Large intestine (tissue), 3 donors: ENCODE results near the gene PDRG1. TPM values are rescaled to one million over a fixed set of nuclear protein-coding genes. Genes with fewer than 3 reads are reported as not detected.
"Not testable (repeated sequence)": the region's sequence is repeated elsewhere in the genome, so short reads cannot be mapped to it uniquely, and the experiment has no call there.

Source experiments
- DNase-seq, 2 donors: peaks; one replicate each; pipeline versions ENCODE4 v3.0.0 to v3.0.0-alpha.2; 2013
- H3K27ac ChIP-seq: one replicate; pipeline ENCODE4 v1.5.1; 2013; ENCODE audit warnings: low read length
- H3K27me3 ChIP-seq: 2 replicates; pipeline ENCODE4 v1.6.1; 2013; ENCODE audit warnings: low read length; ENCODE audit not compliant: control insufficient read depth, insufficient read depth
- H3K36me3 ChIP-seq: 2 replicates; pipeline ENCODE4 v1.6.1; 2013; ENCODE audit warnings: low read length; ENCODE audit not compliant: control insufficient read depth, insufficient read depth
- H3K4me1 ChIP-seq: one replicate; pipeline ENCODE4 v1.6.1; 2013; ENCODE audit warnings: low read length; ENCODE audit not compliant: control insufficient read depth, insufficient read depth
- H3K4me3 ChIP-seq: one replicate; pipeline ENCODE4 v1.5.1; 2013; ENCODE audit warnings: low read length
- H3K9me3 ChIP-seq: one replicate; pipeline ENCODE4 v1.6.1; 2013; ENCODE audit warnings: mild to moderate bottlenecking, low read depth, low read length, moderate library complexity; ENCODE audit not compliant: control insufficient read depth
- WGBS: methylation state at CpG from one replicate; pipeline ENCODE4 v1.1.5; 2013; ENCODE audit warnings: low lambda C conversion rate; ENCODE audit not compliant: insufficient coverage; 5-methylcytosine and 5-hydroxymethylcytosine counted together
- polyA plus RNA-seq: library from polyadenylated mRNA; unstranded; fragments of 120-200 nt; gene quantifications from one replicate; pipeline ENCODE4 v1.2.1, GENCODE V29; 2013

Gene PDRG1
- polyA plus RNA-seq, 1 donor = 15.5 TPM

DNA sequence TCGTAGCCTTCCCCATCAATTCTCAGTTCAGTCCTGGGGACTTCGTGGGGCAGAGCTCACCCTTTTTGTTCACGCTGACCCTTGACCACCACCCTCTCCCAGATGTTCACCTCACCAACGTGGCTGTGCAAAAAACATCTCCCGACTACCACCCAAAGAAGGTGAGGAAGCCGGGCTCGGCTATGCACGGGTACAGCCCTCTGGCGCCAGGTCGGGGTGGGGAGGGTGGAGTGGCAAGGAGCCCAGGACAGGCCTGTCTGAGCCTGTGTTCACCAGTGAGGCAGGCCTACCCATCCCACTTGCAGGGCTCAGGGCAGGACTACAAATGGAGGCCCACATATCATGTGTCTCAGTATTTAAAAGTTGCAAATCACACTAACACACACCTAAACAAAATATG is 18.1 kb downstream of the PDRG1 start:
- no peak for DNase-seq
- Histone ChIP-seq H3K4me3 (no peak overlapping the region), H3K9me3 (no peaks in the 10 kb centered on the region), H3K27me3 (no peaks in the 10 kb centered on the region), H3K4me1 (no peaks in the 10 kb centered on the region), H3K27ac (no peak overlapping the region), H3K36me3 (no peaks in the 10 kb centered on the region)
- WGBS = no CpG with 5 or more reads among the region's 10 CpGs

DNA sequence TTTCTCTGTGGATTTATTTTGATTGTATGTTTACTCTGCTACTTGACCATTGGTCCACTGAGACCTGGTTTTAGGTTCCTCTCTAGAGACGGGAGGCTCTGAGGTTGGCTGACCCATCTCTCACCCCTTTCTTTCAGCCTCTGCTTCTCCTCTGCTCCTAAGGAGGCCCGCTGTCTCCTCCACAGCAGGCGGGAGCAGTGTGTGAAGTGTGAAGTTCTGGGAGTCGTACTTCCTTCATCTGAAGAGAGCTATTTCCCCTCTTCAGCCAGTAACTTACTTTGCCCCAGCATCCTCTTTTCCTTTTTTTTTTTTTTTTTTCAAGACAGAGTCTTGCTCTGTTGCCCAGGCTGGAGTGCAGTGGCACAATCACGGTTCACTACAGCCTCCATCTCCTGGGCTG is 21.1 kb downstream of the PDRG1 start:
- Histone ChIP-seq H3K27me3 (no peaks in the 10 kb centered on the region), H3K36me3 (no peaks in the 10 kb centered on the region), H3K4me1 (no peaks in the 10 kb centered on the region), H3K27ac (no peak overlapping the region), H3K4me3 (no peak overlapping the region), H3K9me3 (no peaks in the 10 kb centered on the region)
- no peak for DNase-seq
- 50% methylated on average over 2 of the region's 5 CpGs for WGBS

DNA sequence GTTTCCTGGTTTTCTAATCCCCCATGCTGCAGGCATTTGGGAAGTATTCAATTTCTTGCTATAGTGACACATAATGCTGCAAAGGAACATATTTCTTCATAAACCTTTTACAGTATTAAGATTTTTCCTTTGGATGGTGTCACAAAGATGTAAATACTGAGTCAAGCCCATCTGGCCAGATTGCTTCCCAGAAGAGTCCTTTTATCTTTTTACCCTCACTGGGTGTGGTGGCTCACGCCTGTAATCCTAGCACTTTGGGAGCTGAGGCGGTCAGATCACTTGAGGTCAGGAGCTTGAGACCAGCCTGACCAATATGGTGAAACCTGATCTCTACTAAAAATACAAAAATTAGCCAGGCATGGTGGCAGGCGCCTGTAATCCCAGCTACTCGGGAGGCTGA is 22.2 kb downstream of the PDRG1 start:
- H3K27me3 ChIP-seq, H3K36me3 ChIP-seq, DNase-seq, H3K9me3 ChIP-seq, H3K4me3 ChIP-seq, H3K27ac ChIP-seq, H3K4me1 ChIP-seq: not testable (repeated sequence)
- 20% methylated on average over 1 of the region's 4 CpGs for WGBS

DNA sequence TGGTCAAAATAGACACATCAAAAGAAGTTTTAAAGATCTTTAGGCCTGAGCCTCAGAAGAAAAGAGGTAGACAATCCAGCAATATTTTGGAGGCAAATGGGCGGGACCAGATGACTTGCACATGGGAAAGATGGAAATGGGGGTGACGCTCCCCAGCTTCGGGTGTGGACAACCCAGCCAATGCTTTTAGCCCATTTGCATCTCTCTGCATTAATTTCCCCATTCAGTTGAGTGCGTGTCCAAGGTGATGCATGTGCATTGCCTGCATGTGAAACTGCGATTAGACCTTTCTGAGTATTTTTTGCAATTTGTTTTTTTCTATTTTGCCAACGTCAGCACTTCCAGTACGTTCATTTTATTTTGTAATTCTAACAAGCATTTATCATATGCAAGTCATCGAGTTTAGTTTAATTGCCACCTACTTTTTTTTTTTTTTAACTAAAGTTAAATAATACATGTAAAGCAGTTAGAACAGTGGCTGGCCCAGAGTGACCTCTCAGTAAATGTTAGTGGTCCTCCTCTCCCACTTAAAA is 24.2 kb downstream of the PDRG1 start:
- 73% methylated on average over 3 of the region's 8 CpGs for WGBS
- Histone ChIP-seq H3K27me3 (no peaks in the 10 kb centered on the region), H3K27ac (no peak overlapping the region)

DNA sequence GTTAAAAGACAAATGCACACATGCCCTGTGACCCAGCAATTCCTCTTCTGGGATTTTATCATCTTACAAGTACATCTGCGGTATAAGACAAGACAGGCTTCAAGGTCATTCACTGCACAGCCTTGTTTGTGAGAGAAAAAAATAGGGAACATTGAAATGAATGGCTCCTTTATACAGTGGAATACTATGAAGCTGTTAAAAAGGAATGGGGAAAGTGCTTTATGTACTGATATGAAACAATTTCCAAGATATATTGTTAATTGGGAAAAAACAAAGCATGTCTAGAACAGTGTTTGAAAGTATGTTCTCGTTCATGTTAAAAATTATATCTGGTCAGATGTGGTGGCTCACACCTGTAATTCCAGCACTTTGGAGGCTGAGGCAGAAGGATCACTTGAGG is 25.4 kb downstream of the PDRG1 start:
- no peaks in the 10 kb centered on the region for H3K4me1 ChIP-seq
- H3K9me3 ChIP-seq = no peaks in the 10 kb centered on the region
- no peaks in the 10 kb centered on the region for H3K27me3 ChIP-seq
- no peak overlapping the region for H3K4me3 ChIP-seq
- no peaks in the 10 kb centered on the region for H3K36me3 ChIP-seq
- 83% methylated on average over 1 of the region's 2 CpGs for WGBS
- no peak for DNase-seq
- H3K27ac ChIP-seq = no peak overlapping the region

More for the DNA sequence above, 24.2 kb downstream of the PDRG1 start:
- no peak for DNase-seq
- H3K36me3 ChIP-seq = no peaks in the 10 kb centered on the region
- H3K9me3 ChIP-seq = no peaks in the 10 kb centered on the region
- H3K4me1 ChIP-seq = no peaks in the 10 kb centered on the region
- H3K4me3 ChIP-seq = no peak overlapping the region

DNA sequence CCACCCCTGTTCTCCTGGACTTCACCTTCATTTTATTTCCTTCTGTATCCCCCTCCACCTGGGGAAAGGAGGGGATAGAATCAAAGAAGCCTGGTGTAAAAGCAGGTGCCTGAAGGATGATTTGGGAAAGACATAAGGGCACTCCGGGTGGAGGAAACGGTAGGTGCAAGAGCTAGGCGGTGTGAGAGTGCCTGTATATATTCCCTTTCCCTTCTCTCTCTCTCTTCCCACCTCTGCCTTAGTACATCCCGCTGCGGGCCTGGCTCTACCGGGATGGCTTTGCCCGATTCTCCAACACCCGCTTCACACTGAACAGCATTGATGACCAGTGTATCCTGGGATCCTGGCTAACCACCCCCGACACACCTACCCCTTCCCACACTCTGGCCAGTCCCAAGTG is 26.2 kb downstream of the PDRG1 start:
- H3K27ac ChIP-seq = no peak overlapping the region
- no peaks in the 10 kb centered on the region for H3K9me3 ChIP-seq
- H3K27me3 ChIP-seq = no peaks in the 10 kb centered on the region
- peaks cover 2% of the 10 kb centered on the region for H3K4me1 ChIP-seq
- no peak overlapping the region for H3K4me3 ChIP-seq
- WGBS = no CpG with 5 or more reads among the region's 9 CpGs
- H3K36me3 ChIP-seq = no peaks in the 10 kb centered on the region
- no peak for DNase-seq

DNA sequence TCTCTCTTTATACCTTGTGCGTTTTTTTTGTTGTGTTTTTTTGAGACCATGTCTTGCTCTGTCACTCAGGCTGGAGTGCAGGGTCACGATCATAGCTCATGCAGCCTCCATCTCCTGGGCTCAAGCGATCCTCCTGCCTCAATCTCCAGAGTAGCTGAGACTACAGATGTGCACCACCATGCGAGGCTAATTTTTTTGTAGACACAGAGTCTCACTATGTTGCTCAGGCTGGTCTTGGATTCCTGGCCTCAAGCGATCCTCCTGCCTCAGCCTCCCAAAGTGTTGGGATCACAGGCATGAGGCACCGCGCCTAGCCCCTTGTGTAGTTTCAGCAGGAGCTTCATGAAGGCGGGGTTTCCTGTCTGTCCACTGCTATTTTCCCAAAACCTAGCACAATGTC is 27.3 kb downstream of the PDRG1 start:
- Histone ChIP-seq H3K36me3 (no peaks in the 10 kb centered on the region), H3K27ac (no peak overlapping the region), H3K27me3 (no peaks in the 10 kb centered on the region), H3K9me3 (no peaks in the 10 kb centered on the region), H3K4me1 (peaks cover 11% of the 10 kb centered on the region), H3K4me3 (no peak overlapping the region)
- no CpG with 5 or more reads among the region's 8 CpGs for WGBS
- DNase-seq = no peak

DNA sequence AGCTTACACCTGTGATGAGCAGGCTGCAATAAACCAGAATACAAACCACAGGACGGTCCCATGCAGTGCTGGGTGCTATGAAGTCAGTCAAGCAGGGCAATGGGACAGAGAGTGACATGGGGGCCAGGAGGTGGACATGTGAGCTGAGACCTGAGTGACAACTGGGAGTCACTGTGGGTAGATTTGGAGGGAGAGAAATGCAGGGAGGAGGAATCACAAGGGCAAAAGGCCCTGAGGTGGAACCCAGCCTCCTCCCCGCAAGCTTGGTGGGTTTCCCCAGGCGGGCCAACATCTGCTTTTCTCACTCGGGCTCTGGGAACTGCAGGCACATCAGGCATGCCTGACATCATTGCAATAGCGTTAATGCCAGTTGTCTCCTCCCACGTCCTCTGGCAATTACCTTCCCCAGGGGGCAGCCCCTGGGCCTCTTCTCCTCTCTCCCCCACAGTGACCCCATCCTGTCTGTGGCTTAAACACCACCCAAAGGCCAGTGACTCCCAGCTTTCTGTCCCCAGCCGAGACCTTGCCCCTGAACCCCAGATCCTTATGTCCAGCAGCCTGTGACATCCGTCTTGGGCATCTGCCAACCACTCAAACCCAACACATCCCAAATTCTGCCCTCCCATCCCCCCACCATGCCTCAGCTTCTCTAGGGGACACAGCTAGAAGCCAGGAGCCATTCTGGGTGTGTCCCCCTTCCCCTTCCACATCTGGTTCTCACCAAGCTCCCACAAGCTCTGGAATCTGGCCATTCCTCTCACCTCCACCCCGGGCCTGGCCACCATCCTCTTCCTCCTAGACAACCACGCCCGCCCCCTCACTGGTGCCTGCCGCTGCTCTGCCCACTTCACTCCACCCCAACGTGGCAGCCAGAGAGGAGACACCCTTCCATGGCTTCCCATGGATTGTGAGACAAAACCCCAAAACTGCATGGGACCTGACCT is 28.2 kb downstream of the PDRG1 start:
- no peaks in the 10 kb centered on the region for H3K9me3 ChIP-seq
- no peaks in the 10 kb centered on the region for H3K27me3 ChIP-seq
- no CpG with 5 or more reads among the region's 13 CpGs for WGBS
- no peak for DNase-seq
- H3K4me3 ChIP-seq = no peak overlapping the region
- no peak overlapping the region for H3K27ac ChIP-seq
- H3K36me3 ChIP-seq = no peaks in the 10 kb centered on the region
- peaks cover 19% of the 10 kb centered on the region for H3K4me1 ChIP-seq

DNA sequence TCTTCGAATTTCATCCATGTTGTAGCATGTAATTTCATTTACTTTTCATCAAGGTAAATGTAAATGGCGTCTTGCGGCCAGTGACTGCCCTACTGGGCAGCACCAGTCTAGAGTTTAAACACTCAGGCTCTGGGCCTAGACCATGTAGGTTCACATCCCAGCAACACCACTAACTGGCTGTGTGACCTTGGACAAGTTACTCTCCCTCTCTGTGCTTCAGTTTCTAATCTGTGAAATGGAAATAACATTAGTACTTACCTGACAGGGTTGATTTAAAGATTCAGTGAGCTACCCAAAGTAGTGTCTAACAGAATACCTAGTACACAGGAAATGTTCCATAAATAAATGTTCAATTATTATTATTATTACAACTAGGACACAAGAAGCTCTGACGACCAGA is 29.3 kb downstream of the PDRG1 start:
- DNase-seq = no peak
- H3K27ac ChIP-seq = no peak overlapping the region
- no peak overlapping the region for H3K4me3 ChIP-seq
- WGBS = no CpG with 5 or more reads among the region's 4 CpGs
- no peaks in the 10 kb centered on the region for H3K27me3 ChIP-seq
- no peaks in the 10 kb centered on the region for H3K36me3 ChIP-seq
- H3K9me3 ChIP-seq = no peaks in the 10 kb centered on the region
- peaks cover 25% of the 10 kb centered on the region for H3K4me1 ChIP-seq

DNA sequence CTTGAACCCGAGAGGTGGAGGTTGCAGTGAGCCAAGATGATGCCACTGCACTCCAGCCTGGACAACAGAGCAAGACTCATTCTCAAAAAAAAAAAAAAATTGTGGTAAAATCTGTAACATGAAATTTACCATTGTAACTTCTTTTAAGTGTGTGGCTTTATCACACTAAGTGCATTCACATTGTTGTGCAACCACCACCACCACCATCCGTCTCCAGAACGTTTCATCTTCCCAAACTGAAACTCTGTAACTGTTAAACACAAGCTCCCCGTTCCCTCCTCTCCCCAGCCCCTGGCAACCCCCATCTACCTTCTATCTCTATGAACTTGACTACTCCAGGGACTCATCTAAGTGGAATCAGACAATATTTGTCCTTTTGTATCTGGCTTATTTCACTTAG is 29.7 kb downstream of the PDRG1 start:
- H3K36me3 ChIP-seq = no peaks in the 10 kb centered on the region
- no peak overlapping the region for H3K27ac ChIP-seq
- no peaks in the 10 kb centered on the region for H3K27me3 ChIP-seq
- peaks cover 28% of the 10 kb centered on the region for H3K4me1 ChIP-seq
- no peaks in the 10 kb centered on the region for H3K9me3 ChIP-seq
- 60% methylated on average over 1 of the region's 4 CpGs for WGBS
- no peak for DNase-seq
- no peak overlapping the region for H3K4me3 ChIP-seq

DNA sequence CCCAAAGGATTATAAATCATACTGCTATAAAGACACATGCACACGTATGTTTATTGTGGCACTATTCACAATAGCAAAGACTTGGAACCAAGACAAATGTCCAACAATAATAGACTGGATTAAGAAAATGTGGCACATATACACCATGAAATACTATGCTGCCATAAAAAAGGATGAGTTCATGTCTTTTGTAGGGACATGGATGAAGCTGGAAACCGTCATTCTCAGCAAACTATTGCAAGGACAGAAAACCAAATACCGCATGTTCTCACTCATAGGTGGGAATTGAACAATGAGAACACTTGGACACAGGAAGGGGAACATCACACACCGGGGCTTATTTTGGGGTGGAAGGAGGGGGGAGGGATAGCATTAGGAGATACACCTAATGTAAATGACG is 30.4 kb downstream of the PDRG1 start:
- peaks cover 28% of the 10 kb centered on the region for H3K4me1 ChIP-seq
- not testable (repeated sequence) for H3K36me3 ChIP-seq, H3K27ac ChIP-seq, H3K9me3 ChIP-seq, DNase-seq, H3K27me3 ChIP-seq, H3K4me3 ChIP-seq
- no CpG with 5 or more reads among the region's 5 CpGs for WGBS
